NCI-H226 (cell line): Measurements from ENCODE around the gene MEF2C.
"Not testable (repeated sequence)": the region's sequence is repeated elsewhere in the genome, so short reads cannot be mapped to it uniquely, and the experiment has no call there.

Source experiments
- DNase-seq: peaks from one replicate; pipeline ENCODE4 v3.0.0-alpha.2; 2015

MEF2C gene

GRCh38 chr5:88860501-88860900, 22.5 kb downstream of the MEF2C start:
- DNase-seq = peak; percentile 22

GRCh38 chr5:88858392-88858791, 24.6 kb downstream of the MEF2C start:
- DNase-seq = no peak

- DNase-seq = not testable (repeated sequence)
Measured at GRCh38 chr5:88856381-88856780, 26.6 kb downstream of the MEF2C start.

GRCh38 chr5:88854769-88855168, 28.2 kb downstream of the MEF2C start:
- DNase-seq = no peak

GRCh38 chr5:88847420-88847819, 35.6 kb downstream of the MEF2C start:
- DNase-seq = no peak

- DNase-seq = no peak
Measured at GRCh38 chr5:88846434-88846833, 36.5 kb downstream of the MEF2C start.

GRCh38 chr5:88845081-88845697, 37.8 kb downstream of the MEF2C start:
- DNase-seq = no peak

- DNase-seq = no peak
Measured at GRCh38 chr5:88842784-88843183, 40.2 kb downstream of the MEF2C start.

GRCh38 chr5:88841212-88841611, 41.8 kb downstream of the MEF2C start:
- DNase-seq = no peak

- no peak for DNase-seq
Measured at GRCh38 chr5:88840495-88840894, 42.5 kb downstream of the MEF2C start.

- no peak for DNase-seq
Measured at GRCh38 chr5:88839238-88839637, 43.7 kb downstream of the MEF2C start.

- DNase-seq = no peak
Measured at GRCh38 chr5:88838500-88838899, 44.5 kb downstream of the MEF2C start.

GRCh38 chr5:88837817-88838216, 45.2 kb downstream of the MEF2C start:
- DNase-seq = no peak

GRCh38 chr5:88837222-88837621, 45.8 kb downstream of the MEF2C start:
- no peak for DNase-seq

- peak; percentile 6 for DNase-seq
Measured at GRCh38 chr5:88836195-88836838, 46.7 kb downstream of the MEF2C start.

- DNase-seq = no peak
Measured at GRCh38 chr5:88834499-88834898, 48.5 kb downstream of the MEF2C start.

GRCh38 chr5:88834131-88834462, 48.9 kb downstream of the MEF2C start:
- DNase-seq = no peak

GRCh38 chr5:88833371-88834130, 49.4 kb downstream of the MEF2C start:
- DNase-seq = no peak

- no peak for DNase-seq
Measured at GRCh38 chr5:88831816-88832215, 51.2 kb downstream of the MEF2C start.

GRCh38 chr5:88830567-88830966, 52.4 kb downstream of the MEF2C start:
- DNase-seq = no peak

GRCh38 chr5:88829775-88830174, 53.2 kb downstream of the MEF2C start:
- no peak for DNase-seq

- no peak for DNase-seq
Measured at GRCh38 chr5:88829054-88829453, 53.9 kb downstream of the MEF2C start.

- DNase-seq = no peak
Measured at GRCh38 chr5:88827997-88828396, 55.0 kb downstream of the MEF2C start.
